BJ (cell line): ENCODE results near the gene DOCK1. TPM values are rescaled to one million over a fixed set of nuclear protein-coding genes. Genes with fewer than 3 reads are reported as not detected.

Experiments
- CTCF ChIA-PET: fragments of 350-600 bp; formaldehyde crosslinking; extraction: SDS; loops from one replicate; lab custom pipeline; 2021; ENCODE audit warnings: antibody characterized with exemption, inconsistent platforms; lab: Yijun Ruan, JAX
- POLR2A ChIA-PET: fragments of 300-600 bp; sonication (Branson Sonifier 250); formaldehyde crosslinking; extraction: SDS; loops from one replicate; lab custom pipeline; 2021; ENCODE audit warnings: antibody characterized with exemption; lab: Charles Lee
- DNase-seq: peaks from one replicate; pipeline ENCODE4 v3.0.0-alpha.2; 2011; ENCODE audit warnings: low read depth
- H3K27me3 ChIP-seq: 2 replicates; pipeline ENCODE4 v1.6.0; 2011; ENCODE audit warnings: low read length; ENCODE audit not compliant: control insufficient read depth, insufficient read depth
- H3K36me3 ChIP-seq: 2 replicates; pipeline ENCODE4 v1.5.1; 2011; ENCODE audit warnings: low read length; ENCODE audit not compliant: control insufficient read depth, insufficient read depth
- H3K4me3 ChIP-seq: 2 replicates; pipeline ENCODE4 v1.5.1; 2011; ENCODE audit warnings: low read depth, mild to moderate bottlenecking, control low read depth, low read length
- polyA plus RNA-seq: library from polyadenylated mRNA; depleted of rRNA; stranded (reverse); fragments of >200 nt; gene quantifications from 2 replicates; pipeline ENCODE4 v1.2.3, GENCODE V29; 2011
- TF ChIP-seq, protein P1 (sequence below): IDR thresholded peaks from 2 replicates; pipeline ENCODE4 v1.5.1; 2011; ENCODE audit warnings: low read depth, mild to moderate bottlenecking, control low read depth, inconsistent platforms, low read length, moderate library complexity; ENCODE audit not compliant: insufficient read depth

The DOCK1 gene
- polyA plus RNA-seq, 1 experiment: 20.0 TPM

DNA sequence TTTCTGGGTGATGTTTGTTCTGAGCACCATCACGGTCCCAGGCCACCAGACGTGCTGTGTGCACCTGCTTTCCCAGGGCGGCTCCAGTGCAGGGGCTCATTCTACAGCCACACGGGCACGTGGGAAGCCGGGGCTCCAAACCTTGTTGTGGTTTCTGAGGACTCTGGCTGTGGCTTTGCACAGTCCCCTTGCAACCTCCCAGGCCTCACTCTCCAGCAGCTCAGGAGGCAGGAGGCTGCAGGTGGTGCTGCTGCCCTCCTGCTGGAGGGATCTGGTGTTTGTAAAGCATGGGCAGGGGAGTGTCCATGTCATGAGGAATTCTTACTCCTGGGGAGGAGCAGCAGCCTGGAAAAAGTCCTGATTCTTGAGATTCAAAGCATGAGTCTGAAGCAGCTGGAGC lies 236.9 kb downstream of the DOCK1 start:
- no peak for DNase-seq
- ChIA-PET POLR2A (no interaction called here), CTCF (no interaction called here)
- TF ChIP-seq, protein P1, sequence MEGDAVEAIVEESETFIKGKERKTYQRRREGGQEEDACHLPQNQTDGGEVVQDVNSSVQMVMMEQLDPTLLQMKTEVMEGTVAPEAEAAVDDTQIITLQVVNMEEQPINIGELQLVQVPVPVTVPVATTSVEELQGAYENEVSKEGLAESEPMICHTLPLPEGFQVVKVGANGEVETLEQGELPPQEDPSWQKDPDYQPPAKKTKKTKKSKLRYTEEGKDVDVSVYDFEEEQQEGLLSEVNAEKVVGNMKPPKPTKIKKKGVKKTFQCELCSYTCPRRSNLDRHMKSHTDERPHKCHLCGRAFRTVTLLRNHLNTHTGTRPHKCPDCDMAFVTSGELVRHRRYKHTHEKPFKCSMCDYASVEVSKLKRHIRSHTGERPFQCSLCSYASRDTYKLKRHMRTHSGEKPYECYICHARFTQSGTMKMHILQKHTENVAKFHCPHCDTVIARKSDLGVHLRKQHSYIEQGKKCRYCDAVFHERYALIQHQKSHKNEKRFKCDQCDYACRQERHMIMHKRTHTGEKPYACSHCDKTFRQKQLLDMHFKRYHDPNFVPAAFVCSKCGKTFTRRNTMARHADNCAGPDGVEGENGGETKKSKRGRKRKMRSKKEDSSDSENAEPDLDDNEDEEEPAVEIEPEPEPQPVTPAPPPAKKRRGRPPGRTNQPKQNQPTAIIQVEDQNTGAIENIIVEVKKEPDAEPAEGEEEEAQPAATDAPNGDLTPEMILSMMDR: no peak
- no peak overlapping the region for H3K4me3 ChIP-seq
- no peaks in the 10 kb centered on the region for H3K27me3 ChIP-seq
- peaks cover 1% of the 10 kb centered on the region; the same call in 1 of the 2 replicates for H3K36me3 ChIP-seq

DNA sequence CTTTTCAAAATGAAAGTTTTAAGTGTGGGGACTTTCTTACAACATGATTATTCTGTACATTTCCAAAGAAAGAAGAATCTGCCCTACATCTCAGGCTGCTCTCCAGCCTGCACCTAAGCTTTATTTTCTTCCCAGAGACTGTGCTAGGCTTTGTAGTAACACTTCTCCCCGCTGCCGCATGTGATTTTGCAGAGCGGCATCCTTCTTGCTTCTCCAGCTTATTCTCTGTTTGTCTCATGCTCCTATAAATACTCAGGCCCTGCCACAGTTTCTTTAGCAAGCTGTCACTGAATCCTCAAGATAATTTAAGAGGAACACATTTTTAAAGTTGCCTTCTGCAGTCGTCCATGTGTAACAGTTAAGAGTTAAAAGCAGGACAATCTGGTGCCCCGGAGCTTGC lies 237.6 kb downstream of the DOCK1 start:
- Histone ChIP-seq H3K27me3 (no peaks in the 10 kb centered on the region), H3K36me3 (peaks cover 1% of the 10 kb centered on the region; the same call in 1 of the 2 replicates), H3K4me3 (no peak overlapping the region)
- TF ChIP-seq, protein P1: no peak
- CTCF ChIA-PET: no interaction called here
- DNase-seq: no peak
- POLR2A ChIA-PET: no interaction called here

DNA sequence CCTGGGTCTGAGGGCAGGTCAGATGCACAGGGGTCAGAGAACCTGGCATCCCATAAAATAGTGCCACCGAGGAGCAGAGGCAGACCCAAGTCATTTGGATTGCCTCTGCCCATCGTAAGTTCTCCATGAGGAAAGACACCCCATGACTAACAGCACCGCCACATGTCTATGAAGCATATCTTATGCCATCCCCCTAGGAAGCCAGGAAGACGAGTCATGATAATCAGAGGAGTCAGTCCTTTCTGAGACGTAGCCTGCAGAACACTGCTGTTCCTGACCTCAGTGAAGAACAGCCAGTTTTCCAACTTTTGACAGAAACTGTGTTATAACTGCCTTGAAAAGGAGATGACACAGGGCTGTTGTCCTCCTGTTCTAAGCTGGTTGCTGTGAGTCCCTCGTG lies 239.9 kb downstream of the DOCK1 start:
- POLR2A ChIA-PET: no interaction called here
- Histone ChIP-seq H3K27me3 (no peaks in the 10 kb centered on the region), H3K36me3 (no peaks in the 10 kb centered on the region; the same call in 1 of the 2 replicates), H3K4me3 (no peak overlapping the region)
- TF ChIP-seq, protein P1: no peak
- CTCF ChIA-PET: no interaction called here
- DNase-seq: no peak

DNA sequence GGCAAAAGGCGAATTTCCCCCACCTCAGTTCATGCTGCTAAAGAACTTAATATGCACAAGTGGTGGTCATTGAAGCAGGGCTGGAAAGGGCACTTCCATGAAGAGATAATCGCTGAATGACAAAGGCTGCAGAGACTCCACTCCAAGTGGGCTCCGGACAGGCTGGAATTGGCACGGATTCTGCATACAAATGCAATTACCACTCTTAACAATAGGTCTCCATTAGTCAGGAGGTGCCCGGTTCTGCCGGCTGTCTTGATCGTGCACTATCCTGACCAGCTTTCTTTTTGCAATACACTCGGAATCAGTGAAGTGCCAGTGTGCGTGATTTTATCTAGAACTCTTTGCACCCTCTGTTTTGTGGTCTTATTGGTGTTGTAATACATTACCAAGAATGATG lies 241.4 kb downstream of the DOCK1 start:
- Histone ChIP-seq H3K36me3 (no peaks in the 10 kb centered on the region), H3K4me3 (no peak overlapping the region), H3K27me3 (no peaks in the 10 kb centered on the region)
- DNase-seq: no peak
- ChIA-PET POLR2A (no interaction called here), CTCF (no interaction called here)
- TF ChIP-seq, protein P1: no peak

DNA sequence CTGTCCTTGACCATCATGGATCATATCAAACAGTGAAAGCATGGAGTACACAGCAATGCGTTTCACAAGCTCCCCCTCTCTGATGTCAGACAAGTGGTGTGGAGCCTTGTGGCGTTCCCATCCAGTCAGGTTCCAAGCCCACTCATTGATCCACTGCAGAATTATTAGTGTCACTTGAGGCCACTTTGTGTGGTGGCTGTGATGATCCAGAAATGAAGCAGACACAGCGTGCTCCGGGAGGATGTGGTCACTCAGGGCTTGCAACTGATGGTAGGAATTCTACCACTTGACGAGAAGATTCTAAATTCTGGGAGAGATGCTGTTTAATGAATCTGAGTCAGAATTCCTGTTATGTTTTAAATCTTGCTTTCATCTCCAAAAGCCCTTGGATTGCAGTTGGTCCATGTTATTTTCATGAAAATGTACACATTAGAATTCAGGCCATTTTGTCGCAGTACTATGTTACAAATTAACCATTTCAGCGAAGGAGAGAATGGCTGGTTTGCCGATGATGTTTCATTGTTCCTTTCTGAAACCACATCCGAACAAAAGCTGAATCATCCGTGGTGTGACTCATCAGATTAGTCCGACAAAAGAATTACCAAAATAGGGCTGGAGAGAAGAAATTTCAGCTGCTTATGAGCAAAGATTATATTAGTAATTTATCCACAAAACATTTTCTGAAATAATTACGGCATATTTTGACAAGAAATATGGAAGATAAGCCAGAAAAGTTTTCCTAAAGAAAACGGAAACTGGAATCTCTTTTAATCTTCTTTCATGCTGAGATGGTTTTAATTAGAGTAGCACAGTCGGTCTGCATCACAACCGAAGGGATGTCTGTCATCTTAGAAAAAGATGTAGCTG lies 243.1 kb downstream of the DOCK1 start:
- ChIA-PET CTCF (interaction anchor here (1.6 kb wide), 1 partner anchor 10 kb away, joined by 5 read pairs; no protein-coding TSS in a partner anchor), POLR2A (interaction anchor here (0.6 kb wide), 1 partner anchor 12 kb away, joined by 7 read pairs; no protein-coding TSS in a partner anchor)
- Histone ChIP-seq H3K27me3 (no peaks in the 10 kb centered on the region), H3K4me3 (peak overlapping the region; percentile 12; the same call in 1 of the 2 replicates), H3K36me3 (no peaks in the 10 kb centered on the region)
- TF ChIP-seq, protein P1: no peak
- DNase-seq: no peak
